ENCODE results near the gene DENND10.
"Not testable (repeated sequence)": the region's sequence is repeated elsewhere in the genome, so short reads cannot be mapped to it uniquely, and the experiment has no call there.

Gene DENND10

DNA sequence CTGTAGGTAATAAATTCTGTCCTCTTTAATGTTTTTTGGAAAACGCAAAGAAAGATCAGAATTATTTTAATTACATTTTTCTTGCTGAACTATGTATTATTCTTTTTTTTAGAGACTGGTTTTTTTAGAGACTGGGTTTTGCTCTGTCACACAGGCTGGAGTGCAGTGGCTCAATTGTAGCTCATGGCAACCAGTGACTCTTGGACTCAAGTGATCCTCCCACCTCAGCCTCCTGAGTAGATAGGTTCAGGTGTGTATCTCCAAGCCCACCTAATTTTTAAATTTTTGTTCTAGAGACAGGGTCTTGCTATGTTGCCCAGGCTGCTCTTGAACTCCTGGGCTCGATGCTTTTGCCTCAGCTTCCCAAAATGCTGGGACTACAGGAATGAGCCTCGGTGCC, 5.3 kb upstream of the DENND10 start:
- no peak for DNase-seq (ENCODE audit: low read depth in 2 of 2)

DNA sequence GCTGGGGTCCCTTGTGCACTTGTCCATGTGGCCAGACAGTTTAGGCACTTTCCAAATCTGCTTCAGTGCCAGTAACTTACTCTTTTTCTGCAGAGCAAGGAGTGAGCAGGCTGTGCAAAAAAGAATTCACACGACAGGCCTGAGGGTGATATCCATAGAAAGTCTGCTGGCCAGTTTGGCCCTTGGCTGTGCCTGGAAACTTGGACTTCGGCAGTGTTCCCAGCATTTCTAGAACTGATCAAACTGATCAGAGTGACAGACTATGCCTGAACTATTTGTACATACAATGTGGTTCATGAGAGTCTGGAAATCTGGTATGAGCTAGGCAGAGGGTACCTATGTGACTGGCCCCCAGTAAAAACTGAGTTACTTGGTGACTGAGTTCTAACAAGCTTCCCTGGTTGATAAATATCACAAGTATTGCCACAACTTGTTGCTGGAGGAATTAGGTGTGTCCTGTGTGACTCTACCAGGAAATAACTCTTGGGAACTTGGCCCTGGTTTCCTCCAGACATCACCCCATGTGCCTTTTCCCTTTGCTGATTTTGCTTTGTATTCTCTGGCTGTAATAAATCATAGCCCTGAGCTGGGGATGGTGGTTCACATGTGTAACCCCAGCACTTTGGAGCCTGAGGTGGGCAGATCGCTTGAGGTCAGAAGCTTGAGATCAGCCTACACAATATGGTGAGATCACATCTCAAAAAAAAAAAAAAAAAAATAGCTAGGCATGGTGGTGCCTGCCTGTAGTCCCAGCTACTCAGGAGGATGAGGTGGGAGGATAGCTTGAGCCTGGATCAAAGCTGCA, 3.3 kb upstream of the DENND10 start:
- no peak for DNase-seq (ENCODE audit: low read depth in 2 of 2)

- DNase-seq (ENCODE audit: low read depth in 2 of 2) = no peak
Measured at GRCh38 chr10:119101366-119102098, 2.4 kb upstream of the DENND10 start.

- no peak for DNase-seq (ENCODE audit: low read depth in 2 of 2)
Measured at GRCh38 chr10:119103241-119103902, 541 bp upstream of the DENND10 start.

GRCh38 chr10:119104654-119105015, 722 bp downstream of the DENND10 start:
- no peak for DNase-seq (ENCODE audit: low read depth in 2 of 2)

GRCh38 chr10:119105155-119105554, 1.2 kb downstream of the DENND10 start:
- no peak for DNase-seq (ENCODE audit: low read depth in 2 of 2)

GRCh38 chr10:119105899-119106298, 2.0 kb downstream of the DENND10 start:
- not testable (repeated sequence) for DNase-seq (ENCODE audit: low read depth in 2 of 2)

GRCh38 chr10:119107106-119107505, 3.2 kb downstream of the DENND10 start:
- DNase-seq (ENCODE audit: low read depth in 2 of 2) = not testable (repeated sequence)

GRCh38 chr10:119107771-119108170, 3.9 kb downstream of the DENND10 start:
- not testable (repeated sequence) for DNase-seq (ENCODE audit: low read depth in 2 of 2)

DNA sequence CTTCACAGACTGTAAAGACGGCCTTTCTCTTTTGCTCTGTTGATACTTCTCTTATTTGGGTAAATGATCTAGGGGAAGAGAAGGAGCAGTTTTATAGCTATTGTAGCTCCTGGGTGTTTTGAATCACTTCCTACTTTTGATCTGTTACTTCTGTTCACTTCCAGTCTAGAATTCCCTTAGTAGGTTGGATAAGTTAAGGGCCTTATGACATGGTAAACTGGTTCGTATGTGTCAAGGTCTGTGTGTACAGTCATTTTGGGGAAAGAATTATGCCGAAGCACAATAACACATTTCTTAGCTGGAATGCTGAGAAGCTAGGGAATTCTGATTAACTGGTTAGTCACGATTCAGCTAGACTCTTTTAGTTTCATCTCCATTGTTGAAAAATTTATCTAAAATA, 8.1 kb downstream of the DENND10 start:
- DNase-seq (ENCODE audit: low read depth in 2 of 2) = no peak

- DNase-seq (ENCODE audit: low read depth in 2 of 2) = no peak
Measured at GRCh38 chr10:119113751-119114732, 10.1 kb downstream of the DENND10 start.

DNA sequence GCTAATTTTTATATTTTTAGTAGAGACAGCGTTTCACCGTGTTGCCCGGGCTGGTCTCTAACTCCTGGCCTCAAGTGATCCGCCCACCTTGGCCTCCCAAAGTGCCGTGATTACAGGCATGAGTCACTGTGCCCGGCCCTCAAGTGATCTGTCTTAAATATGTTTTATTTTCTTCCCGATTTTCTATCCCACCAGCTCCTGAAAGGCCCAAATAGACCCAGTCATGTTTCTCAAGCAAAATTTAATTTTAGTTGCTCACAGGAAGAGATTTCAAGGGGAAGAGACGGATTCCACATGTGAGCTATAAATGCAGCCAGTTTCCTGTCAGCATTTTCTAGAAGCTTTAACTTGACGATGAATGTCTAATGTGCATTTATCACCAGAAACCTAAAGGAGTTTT, 12.0 kb downstream of the DENND10 start:
- DNase-seq (ENCODE audit: low read depth in 2 of 2) = no peak

DNA sequence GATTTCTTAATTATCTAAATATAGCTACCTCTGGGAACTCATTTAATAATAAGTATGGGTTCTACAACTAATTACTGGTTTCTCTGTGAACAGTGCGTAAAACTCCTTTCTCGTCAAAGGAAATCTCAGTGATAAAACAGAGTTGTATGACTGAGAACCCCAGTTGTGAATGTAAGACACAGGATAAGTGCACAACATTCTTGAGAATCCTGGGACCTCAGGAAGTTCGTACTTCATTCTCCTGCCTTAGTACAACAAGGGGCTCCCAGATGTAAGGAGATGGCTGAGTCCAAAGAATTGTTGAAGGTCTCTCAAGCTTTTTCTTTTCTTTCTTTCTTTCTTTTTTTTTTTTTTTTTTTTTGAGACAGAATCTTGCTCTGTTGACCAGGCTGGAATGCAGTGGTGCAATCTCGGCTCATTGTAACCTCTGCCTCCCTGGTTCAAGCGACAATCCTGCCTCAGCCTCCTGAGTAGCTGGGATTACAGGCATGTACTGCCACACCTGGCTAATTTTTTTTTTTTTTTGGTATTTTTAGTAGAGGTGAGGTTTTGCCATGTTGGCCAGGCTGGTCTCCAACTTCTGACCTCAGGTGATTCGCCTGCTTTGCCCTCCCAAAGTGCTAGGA, 12.5 kb downstream of the DENND10 start:
- no peak for DNase-seq (ENCODE audit: low read depth in 2 of 2)

- no peak for DNase-seq (ENCODE audit: low read depth in 2 of 2)
Measured at GRCh38 chr10:119118231-119118630, 14.3 kb downstream of the DENND10 start.

DNA sequence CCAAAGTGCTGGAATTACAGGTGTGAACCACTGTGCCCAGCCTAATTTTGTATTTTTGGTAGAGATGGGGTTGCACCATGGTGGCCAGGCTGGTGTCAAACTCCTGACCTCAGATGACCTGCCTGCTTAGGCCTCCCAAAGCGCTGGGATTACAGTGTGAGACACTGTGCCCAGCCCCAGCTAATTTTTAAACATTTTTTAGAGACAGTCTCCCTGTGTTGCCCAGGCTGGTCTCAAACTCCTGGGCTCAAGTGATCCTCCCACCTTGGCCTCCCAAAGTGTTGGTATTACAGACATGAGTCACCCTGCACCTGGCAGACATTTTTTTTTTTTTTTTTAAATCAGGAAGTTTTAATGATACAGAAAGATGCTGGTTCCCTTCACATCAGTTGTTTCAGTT, 15.5 kb downstream of the DENND10 start:
- DNase-seq (ENCODE audit: low read depth in 2 of 2) = no peak

- no peak for DNase-seq (ENCODE audit: low read depth in 2 of 2)
Measured at GRCh38 chr10:119120413-119120867, 16.5 kb downstream of the DENND10 start.

GRCh38 chr10:119120875-119121274, 17.0 kb downstream of the DENND10 start:
- DNase-seq (ENCODE audit: low read depth in 2 of 2) = no peak

DNA sequence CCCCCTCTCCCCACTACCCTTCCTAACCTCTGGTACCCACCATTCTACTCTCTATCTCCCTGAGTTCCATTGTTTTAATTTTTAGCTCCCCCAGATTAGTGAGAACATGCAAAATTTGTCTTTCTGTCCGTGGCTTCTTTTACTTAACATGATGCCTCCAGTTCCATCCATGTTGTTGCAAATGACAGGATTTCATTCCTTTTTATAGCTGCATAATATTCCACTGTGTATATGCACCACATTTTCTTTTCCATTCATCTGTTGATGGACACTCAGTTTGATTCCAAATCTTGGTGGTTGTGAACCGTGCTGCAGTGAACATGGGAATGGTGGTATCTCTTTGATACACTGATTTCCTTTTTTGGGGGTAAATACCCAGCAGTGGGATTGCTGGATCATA, 22.0 kb downstream of the DENND10 start:
- no peak for DNase-seq (ENCODE audit: low read depth in 2 of 2)

- no peak for DNase-seq (ENCODE audit: low read depth in 2 of 2)
Measured at GRCh38 chr10:119129721-119130120, 25.8 kb downstream of the DENND10 start.

DNA sequence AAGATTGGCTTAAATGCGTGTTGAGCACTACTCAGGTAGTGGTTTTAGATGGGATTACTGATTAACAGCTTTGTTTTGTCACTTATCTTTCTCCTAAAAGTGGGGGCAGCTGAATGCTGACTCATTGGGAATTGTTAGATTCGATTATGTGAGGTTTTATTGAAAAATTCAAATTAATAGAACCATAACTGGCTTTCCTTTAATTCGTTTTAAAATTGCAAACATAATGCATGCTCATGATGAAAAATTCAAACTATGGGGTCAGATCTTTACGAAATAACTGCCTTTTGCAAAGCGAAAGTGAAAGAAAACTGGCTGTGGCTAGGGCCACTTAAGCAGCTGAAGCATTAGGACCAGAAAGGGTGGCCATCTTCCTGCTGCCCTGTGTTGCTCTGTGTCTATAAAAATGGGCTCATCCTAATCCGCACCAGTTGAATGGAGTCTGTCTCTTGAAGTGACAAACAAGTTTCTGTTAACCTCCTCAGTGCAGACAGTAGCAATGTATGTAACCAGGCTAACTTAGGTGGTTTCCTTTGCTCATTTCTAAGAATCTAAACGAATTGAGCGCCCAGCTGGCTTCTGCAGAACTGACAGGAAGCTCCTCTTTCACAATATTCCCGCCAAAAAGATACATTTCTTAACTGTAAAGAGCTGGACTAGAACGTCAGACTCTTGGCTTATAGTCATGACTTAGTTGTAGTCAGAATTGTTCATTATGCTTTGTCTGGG, 27.8 kb downstream of the DENND10 start:
- DNase-seq (ENCODE audit: low read depth in 2 of 2) = peak; percentile 6 to 12
